ENCODE data around the gene TIMM10.

- TF ChIP-seq, protein P1, sequence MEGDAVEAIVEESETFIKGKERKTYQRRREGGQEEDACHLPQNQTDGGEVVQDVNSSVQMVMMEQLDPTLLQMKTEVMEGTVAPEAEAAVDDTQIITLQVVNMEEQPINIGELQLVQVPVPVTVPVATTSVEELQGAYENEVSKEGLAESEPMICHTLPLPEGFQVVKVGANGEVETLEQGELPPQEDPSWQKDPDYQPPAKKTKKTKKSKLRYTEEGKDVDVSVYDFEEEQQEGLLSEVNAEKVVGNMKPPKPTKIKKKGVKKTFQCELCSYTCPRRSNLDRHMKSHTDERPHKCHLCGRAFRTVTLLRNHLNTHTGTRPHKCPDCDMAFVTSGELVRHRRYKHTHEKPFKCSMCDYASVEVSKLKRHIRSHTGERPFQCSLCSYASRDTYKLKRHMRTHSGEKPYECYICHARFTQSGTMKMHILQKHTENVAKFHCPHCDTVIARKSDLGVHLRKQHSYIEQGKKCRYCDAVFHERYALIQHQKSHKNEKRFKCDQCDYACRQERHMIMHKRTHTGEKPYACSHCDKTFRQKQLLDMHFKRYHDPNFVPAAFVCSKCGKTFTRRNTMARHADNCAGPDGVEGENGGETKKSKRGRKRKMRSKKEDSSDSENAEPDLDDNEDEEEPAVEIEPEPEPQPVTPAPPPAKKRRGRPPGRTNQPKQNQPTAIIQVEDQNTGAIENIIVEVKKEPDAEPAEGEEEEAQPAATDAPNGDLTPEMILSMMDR (IDR thresholded peaks at IDR 0.05), result no peak
- TF ChIP-seq POLR2A (IDR thresholded peaks at IDR 0.05) (no peak), EP300 (IDR thresholded peaks at IDR 0.05) (no peak)
These were observed 30.5 kb downstream of the TIMM10 start for GRCh38 chr11:57499983-57500461.

All from tibial nerve (tissue), 4 donors.